ENCODE results near the gene NFIC.

Gene NFIC

GRCh38 chr19:3508771-3509535, 142.6 kb downstream of the NFIC start:
- no peak for DNase-seq (ENCODE audit: low spot score)

- DNase-seq (ENCODE audit: low spot score) = no peak
Observed at GRCh38 chr19:3509566-3509989, 143.2 kb downstream of the NFIC start.

GRCh38 chr19:3510727-3511126, 144.3 kb downstream of the NFIC start:
- DNase-seq (ENCODE audit: low spot score) = no peak

- DNase-seq (ENCODE audit: low spot score) = no peak
Observed at GRCh38 chr19:3511506-3512251, 145.3 kb downstream of the NFIC start.

- DNase-seq (ENCODE audit: low spot score) = no peak
Observed at GRCh38 chr19:3512562-3513228, 146.3 kb downstream of the NFIC start.

GRCh38 chr19:3513229-3514140, 147.1 kb downstream of the NFIC start:
- DNase-seq (ENCODE audit: low spot score) = no peak

GRCh38 chr19:3514930-3515329, 148.5 kb downstream of the NFIC start:
- no peak for DNase-seq (ENCODE audit: low spot score)

GRCh38 chr19:3515891-3516422, 149.6 kb downstream of the NFIC start:
- no peak for DNase-seq (ENCODE audit: low spot score)

- no peak for DNase-seq (ENCODE audit: low spot score)
Observed at GRCh38 chr19:3516675-3517207, 150.4 kb downstream of the NFIC start.

GRCh38 chr19:3517638-3518037, 151.3 kb downstream of the NFIC start:
- no peak for DNase-seq (ENCODE audit: low spot score)

- no peak for DNase-seq (ENCODE audit: low spot score)
Observed at GRCh38 chr19:3518255-3518654, 151.9 kb downstream of the NFIC start.

GRCh38 chr19:3518659-3519058, 152.3 kb downstream of the NFIC start:
- no peak for DNase-seq (ENCODE audit: low spot score)
